BLaER1 (cell line): ENCODE results near the gene TSPAN1.
A peak's percentile ranks its signal among the peaks of the same experiment; 100 is the strongest.

ENCODE experiments used
- H3K27ac ChIP-seq: shearing (Covaris generic); formaldehyde crosslinking; 2 replicates; pipeline ENCODE4 v1.8.1; 2022
- H3K27me3 ChIP-seq: shearing (Covaris generic); formaldehyde crosslinking; 2 replicates; pipeline ENCODE4 v1.8.1; 2022
- H3K36me3 ChIP-seq: shearing (Covaris generic); formaldehyde crosslinking; 2 replicates; pipeline ENCODE4 v1.8.1; 2022
- H3K4me1 ChIP-seq: shearing (Covaris generic); formaldehyde crosslinking; 2 replicates; pipeline ENCODE4 v1.8.1; 2022
- H3K4me2 ChIP-seq: shearing (Covaris generic); formaldehyde crosslinking; 2 replicates; pipeline ENCODE4 v1.8.1; 2022
- H3K4me3 ChIP-seq: shearing (Covaris generic); formaldehyde crosslinking; 2 replicates; pipeline ENCODE4 v1.8.1; 2022
- H3K9ac ChIP-seq: shearing (Covaris generic); formaldehyde crosslinking; 2 replicates; pipeline ENCODE4 v1.8.1; 2022
- H3K9me3 ChIP-seq: shearing (Covaris generic); formaldehyde crosslinking; 2 replicates; pipeline ENCODE4 v1.8.1; 2022
- H4K20me1 ChIP-seq: shearing (Covaris generic); formaldehyde crosslinking; 2 replicates; pipeline ENCODE4 v1.8.1; 2022
- Cebpa-rat ChIP-seq: shearing (Covaris generic); IDR thresholded peaks from 2 replicates; pipeline ENCODE4 v1.8.1; 2022

Gene TSPAN1

GRCh38 chr1:46184920-46185658 lies 10.2 kb downstream of the TSPAN1 start:
- H3K4me2 ChIP-seq: no peak overlapping the region
- H3K4me1 ChIP-seq: peaks cover 25% of the 10 kb centered on the region
- no peak for TF ChIP-seq Cebpa-rat
- no peaks in the 10 kb centered on the region for H3K9me3 ChIP-seq
- no peak overlapping the region for H3K9ac ChIP-seq
- no peak overlapping the region for H3K27ac ChIP-seq
- no peaks in the 10 kb centered on the region for H4K20me1 ChIP-seq
- peaks cover 29% of the 10 kb centered on the region for H3K36me3 ChIP-seq
- H3K27me3 ChIP-seq: no peaks in the 10 kb centered on the region
- H3K4me3 ChIP-seq: no peak overlapping the region

DNA sequence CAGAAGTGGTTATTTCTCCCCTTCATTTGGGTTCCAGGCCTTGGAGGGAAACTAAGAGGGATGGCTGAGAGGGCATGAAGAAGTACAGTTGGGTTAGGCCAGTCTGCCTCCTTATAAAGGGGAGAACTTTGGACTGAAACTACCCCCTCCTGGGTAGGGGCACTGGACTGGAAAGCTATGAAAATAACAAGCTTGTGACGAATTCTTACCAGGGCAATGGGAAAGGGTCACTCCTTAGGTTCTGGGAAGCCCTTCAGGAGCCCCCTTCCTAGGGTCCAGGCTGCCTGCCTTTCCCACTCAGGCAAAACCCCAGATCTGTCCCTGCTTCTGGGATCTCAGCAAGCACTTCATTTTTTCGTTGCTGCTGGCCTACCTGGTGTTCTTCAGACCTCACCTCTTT lies 11.2 kb downstream of the TSPAN1 start:
- TF ChIP-seq Cebpa-rat: no peak
- H4K20me1 ChIP-seq: no peaks in the 10 kb centered on the region
- no peaks in the 10 kb centered on the region for H3K27me3 ChIP-seq
- no peak overlapping the region for H3K4me3 ChIP-seq
- peaks cover 38% of the 10 kb centered on the region for H3K36me3 ChIP-seq
- H3K4me1 ChIP-seq: peaks cover 25% of the 10 kb centered on the region
- H3K27ac ChIP-seq: no peak overlapping the region
- H3K9ac ChIP-seq: no peak overlapping the region
- no peaks in the 10 kb centered on the region for H3K9me3 ChIP-seq
- H3K4me2 ChIP-seq: no peak overlapping the region

- Histone ChIP-seq H3K27me3 (no peaks in the 10 kb centered on the region), H3K9ac (no peak overlapping the region), H3K9me3 (no peaks in the 10 kb centered on the region), H3K27ac (no peak overlapping the region), H3K4me3 (no peak overlapping the region), H3K4me1 (peaks cover 13% of the 10 kb centered on the region), H3K36me3 (peaks cover 49% of the 10 kb centered on the region), H3K4me2 (no peak overlapping the region), H4K20me1 (no peaks in the 10 kb centered on the region)
- no peak for TF ChIP-seq Cebpa-rat
These were observed 12.4 kb downstream of the TSPAN1 start for GRCh38 chr1:46187106-46187869.

DNA sequence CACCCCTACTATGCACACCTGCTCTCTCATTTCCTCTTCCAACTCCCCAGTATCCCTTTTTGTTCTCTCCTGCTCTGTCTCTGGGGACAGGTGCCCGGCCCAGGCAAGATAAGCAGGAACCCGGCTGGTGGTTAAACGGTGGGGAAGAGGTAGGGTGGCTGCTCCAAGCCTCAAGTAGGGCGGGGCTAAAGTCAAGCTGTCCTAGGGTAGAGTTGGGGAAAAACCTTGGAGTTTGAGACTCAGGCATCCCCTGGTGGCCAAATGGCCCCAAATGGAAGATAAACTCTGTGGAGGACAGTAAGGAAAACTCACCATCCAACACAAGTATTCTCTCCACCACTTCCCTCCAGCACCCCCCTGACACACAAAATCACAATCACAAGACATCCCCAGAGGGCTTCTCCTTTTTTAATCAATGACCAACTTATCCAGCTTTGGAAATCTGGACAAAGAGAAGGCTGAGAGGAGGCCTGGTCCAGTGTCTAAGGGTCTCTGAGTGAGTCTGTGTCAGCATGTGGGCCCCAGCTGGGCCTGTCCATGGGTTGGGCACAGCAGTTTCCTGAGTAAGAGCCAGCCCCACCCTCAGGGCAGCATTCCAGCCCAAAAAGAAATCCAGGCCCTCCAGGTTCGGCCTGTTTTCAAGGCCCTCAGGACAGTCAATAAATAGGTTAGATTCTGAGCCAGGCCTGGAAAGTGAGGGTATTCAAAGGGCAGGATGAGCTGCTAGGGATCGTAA lies 13.6 kb downstream of the TSPAN1 start:
- no peak overlapping the region; the same call in 1 of the 2 replicates for H3K9ac ChIP-seq
- H3K4me3 ChIP-seq: no peak overlapping the region
- H3K27ac ChIP-seq: 0 out of 2 replicates have a peak overlapping the region, but pooled peaks have one; percentile 30
- H3K36me3 ChIP-seq: peaks cover 60% of the 10 kb centered on the region
- peaks cover 13% of the 10 kb centered on the region for H3K4me1 ChIP-seq
- H3K4me2 ChIP-seq: peak overlapping the region; percentile 46
- no peaks in the 10 kb centered on the region for H4K20me1 ChIP-seq
- no peak for TF ChIP-seq Cebpa-rat
- no peaks in the 10 kb centered on the region for H3K27me3 ChIP-seq
- H3K9me3 ChIP-seq: no peaks in the 10 kb centered on the region

GRCh38 chr1:46190539-46190938 lies 15.7 kb downstream of the TSPAN1 start:
- H3K27ac ChIP-seq: no peak overlapping the region
- H3K4me2 ChIP-seq: no peak overlapping the region
- no peak overlapping the region for H3K4me3 ChIP-seq
- H3K36me3 ChIP-seq: peaks cover 75% of the 10 kb centered on the region
- no peaks in the 10 kb centered on the region for H4K20me1 ChIP-seq
- no peak overlapping the region for H3K9ac ChIP-seq
- TF ChIP-seq Cebpa-rat: no peak
- peaks cover 19% of the 10 kb centered on the region for H3K4me1 ChIP-seq
- no peaks in the 10 kb centered on the region for H3K27me3 ChIP-seq
- H3K9me3 ChIP-seq: no peaks in the 10 kb centered on the region

DNA sequence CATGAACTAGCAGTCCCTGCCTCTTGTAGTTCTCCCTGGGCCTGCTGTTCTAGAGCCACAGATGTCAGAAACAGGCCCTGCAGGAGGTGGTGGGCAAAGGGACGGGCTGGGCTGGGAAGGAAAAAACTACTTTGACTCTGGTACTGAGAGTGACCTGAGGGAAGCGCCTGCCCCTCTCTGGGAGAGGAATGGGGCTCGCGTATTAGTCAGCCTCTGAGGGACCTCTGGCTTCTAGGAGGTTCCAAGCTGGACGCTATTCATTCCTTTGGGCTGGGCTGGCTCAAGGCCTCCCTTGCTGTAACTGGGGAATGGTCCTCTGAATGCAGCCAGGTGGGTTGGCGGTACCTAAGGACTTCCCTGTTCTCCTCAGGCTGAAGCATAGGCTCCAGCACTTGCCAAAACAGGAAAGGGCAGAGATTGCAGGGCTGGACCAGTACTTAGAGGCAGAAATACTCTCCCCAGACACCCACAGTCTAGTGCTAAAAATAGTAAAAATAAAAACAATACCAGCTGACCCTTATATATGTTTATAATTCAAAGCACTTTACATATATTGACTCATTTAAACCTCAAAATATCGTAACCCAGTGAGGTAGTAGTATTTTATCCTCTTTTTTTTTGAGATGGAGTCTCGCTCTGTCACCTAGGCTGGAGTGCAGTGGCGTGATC lies 16.3 kb downstream of the TSPAN1 start:
- TF ChIP-seq Cebpa-rat: no peak
- H3K27ac ChIP-seq: no peak overlapping the region
- H3K9me3 ChIP-seq: no peaks in the 10 kb centered on the region
- H3K9ac ChIP-seq: no peak overlapping the region
- H4K20me1 ChIP-seq: no peaks in the 10 kb centered on the region
- no peaks in the 10 kb centered on the region for H3K27me3 ChIP-seq
- no peak overlapping the region for H3K4me3 ChIP-seq
- peaks cover 19% of the 10 kb centered on the region for H3K4me1 ChIP-seq
- H3K36me3 ChIP-seq: peaks cover 80% of the 10 kb centered on the region
- H3K4me2 ChIP-seq: no peak overlapping the region

DNA sequence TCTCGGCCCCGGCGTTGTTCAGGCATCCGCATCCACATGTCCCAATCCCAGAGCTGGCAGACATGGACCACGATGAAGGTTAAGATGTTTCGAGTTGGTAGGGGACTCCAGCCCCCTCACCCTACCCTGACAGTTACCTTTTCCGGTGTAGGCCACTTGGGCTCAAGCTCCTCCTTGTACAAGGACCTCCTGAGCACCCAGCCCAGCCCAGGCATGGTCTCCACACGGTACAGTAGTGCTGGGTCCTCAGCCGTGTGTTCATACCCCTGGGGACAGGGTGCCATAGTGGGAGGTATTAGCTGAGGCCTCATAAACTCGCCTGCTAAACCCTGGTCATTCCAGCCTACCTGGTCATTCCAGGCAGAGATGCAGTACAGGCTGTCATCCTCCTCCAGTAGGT lies 17.3 kb downstream of the TSPAN1 start:
- H3K4me3 ChIP-seq: no peak overlapping the region
- H3K27me3 ChIP-seq: no peaks in the 10 kb centered on the region
- H3K27ac ChIP-seq: no peak overlapping the region
- no peaks in the 10 kb centered on the region for H4K20me1 ChIP-seq
- TF ChIP-seq Cebpa-rat: no peak
- H3K9me3 ChIP-seq: no peaks in the 10 kb centered on the region
- no peak overlapping the region for H3K4me2 ChIP-seq
- no peak overlapping the region for H3K9ac ChIP-seq
- peaks cover 84% of the 10 kb centered on the region for H3K36me3 ChIP-seq
- peaks cover 27% of the 10 kb centered on the region for H3K4me1 ChIP-seq

GRCh38 chr1:46193285-46193684 lies 18.4 kb downstream of the TSPAN1 start:
- Histone ChIP-seq H3K27ac (no peak overlapping the region), H3K4me3 (no peak overlapping the region), H3K9me3 (no peaks in the 10 kb centered on the region), H3K27me3 (no peaks in the 10 kb centered on the region), H3K9ac (no peak overlapping the region), H3K36me3 (peaks cover 75% of the 10 kb centered on the region), H3K4me2 (no peak overlapping the region), H4K20me1 (no peaks in the 10 kb centered on the region), H3K4me1 (peaks cover 30% of the 10 kb centered on the region)
- no peak for TF ChIP-seq Cebpa-rat

DNA sequence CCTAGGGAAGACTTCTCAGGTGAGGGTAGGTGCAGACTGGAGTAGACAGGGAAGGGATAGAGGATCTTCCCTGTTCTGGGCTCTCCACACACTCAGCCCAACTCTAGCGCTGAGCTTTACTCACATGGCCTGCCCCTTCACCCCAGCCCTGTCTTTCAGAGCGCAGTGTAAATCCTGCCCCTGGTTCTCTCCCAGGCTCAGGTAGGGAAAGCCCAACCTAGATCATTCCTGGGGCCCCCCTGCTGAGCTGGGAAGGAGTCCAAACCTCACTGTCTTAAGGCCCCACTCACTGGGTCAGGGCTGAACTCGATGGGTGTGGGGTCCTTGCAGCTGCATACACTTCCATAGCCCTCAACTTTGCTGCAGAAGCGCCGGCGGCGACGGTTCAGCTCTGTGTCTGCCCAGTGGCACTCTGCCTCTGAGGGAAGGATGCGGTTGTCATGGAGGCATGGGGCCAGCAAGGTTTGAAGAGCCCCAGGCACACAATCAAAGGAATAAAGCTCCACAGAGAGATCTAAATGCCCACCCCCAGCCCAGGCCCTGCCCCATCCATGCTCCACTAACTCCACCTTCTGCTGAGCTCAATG lies 19.2 kb downstream of the TSPAN1 start:
- Histone ChIP-seq H3K4me1 (peaks cover 30% of the 10 kb centered on the region), H3K4me3 (no peak overlapping the region), H3K27ac (no peak overlapping the region), H3K9me3 (no peaks in the 10 kb centered on the region), H3K27me3 (no peaks in the 10 kb centered on the region), H3K9ac (no peak overlapping the region), H3K36me3 (peaks cover 68% of the 10 kb centered on the region), H4K20me1 (no peaks in the 10 kb centered on the region), H3K4me2 (no peak overlapping the region)
- TF ChIP-seq Cebpa-rat: no peak
